ENCODE measurements around the gene CYP3A5.

Gene CYP3A5

DNA sequence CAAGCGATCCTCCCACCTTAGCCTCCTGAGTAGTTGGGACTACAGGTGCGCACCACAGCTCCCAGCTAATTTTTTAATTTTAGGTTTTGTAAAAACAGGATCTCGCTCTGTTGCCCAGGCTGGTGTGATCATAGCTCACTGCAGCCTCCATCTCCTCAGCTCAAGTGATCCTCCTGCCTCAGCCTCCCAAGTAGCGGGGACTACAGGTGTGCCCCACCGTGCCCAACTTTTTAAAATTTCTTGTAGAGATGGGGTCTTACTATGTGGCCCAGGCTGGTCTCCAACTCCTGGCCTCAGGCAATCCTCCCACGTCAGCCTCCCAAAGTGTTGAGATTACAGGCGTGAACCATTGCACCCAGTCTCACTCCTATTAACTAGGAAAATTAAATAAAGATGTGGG is 74.3 kb downstream of the CYP3A5 start:
- no peak for DNase-seq

DNA sequence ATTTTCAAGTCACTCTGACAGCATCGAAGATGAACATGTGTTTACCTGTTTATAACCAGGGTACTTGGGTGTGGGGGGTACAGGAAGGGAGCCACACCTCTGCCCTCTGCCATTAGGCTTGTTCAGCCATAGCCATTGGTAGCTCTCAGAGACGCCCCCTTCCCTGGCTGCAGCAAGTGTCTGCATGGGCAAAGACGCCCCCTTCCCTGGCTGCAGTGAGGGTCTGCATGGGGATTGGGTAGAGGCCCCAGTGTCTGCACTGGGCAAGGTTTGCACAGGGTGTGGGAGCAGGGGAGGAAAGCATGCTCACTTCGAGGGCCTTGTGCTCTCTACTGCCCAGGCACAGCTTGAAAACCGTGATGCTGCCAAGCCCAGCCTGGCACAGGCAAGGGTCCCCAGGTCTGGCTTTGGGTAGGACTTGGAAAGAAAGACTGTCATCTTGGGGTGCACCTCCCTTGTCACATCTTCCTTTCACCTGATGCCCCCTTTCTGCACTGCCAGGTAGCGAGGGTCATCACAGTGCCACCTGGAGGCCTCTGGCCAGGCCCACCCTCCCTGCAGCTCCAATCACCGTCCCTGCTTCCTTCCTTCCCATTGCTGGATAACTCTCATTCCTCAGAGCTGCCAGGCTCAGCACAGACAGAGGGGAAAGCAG is 78.0 kb downstream of the CYP3A5 start:
- DNase-seq, result no peak

DNA sequence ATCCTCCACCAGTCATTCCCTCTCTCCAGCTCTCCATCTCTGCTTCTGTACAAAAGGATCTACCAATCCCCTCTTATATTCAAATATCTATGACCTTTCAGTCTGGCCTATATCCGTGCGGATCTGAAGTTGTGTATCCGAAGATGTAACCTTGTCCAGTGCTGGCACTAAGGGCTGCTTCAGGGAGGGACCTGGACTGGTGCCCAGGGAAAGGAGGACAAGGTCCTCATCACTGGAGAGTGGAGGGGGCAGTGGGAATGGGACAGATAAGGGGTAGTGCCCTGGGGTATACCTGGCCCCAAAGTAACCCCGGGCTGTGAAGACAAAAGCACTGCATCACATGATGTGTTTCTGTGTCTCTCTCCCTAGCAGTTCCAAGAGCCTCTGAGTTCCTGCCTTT is 80.0 kb downstream of the CYP3A5 start:
- DNase-seq, result no peak
